Aorta (tissue), 5 donors: ENCODE measurements around the gene LRRC27. TPM values are rescaled to one million over a fixed set of nuclear protein-coding genes. Genes with fewer than 3 reads are reported as not detected.

Experiments used
- ATAC-seq: fragments of 200-7000 bp; cut with Tn5 transposase; one replicate; pipeline ENCODE4 v1.9.1; 2022; ENCODE audit warnings: moderate library complexity; ENCODE audit not compliant: low FRiP score
- DNase-seq, 2 donors: peaks; one replicate each; pipeline ENCODE4 v3.0.0-alpha.2; 2020
- H3K27ac ChIP-seq, 2 donors: one replicate each; pipeline ENCODE4 v1.5.1; 2013; ENCODE audit warnings: low read length in 2 of 2, mild to moderate bottlenecking in 2 of 2, moderate library complexity in 2 of 2, control low read depth in 1 of 2, inconsistent platforms in 1 of 2, low read depth in 1 of 2
- H3K27me3 ChIP-seq, 2 donors: one replicate each; pipeline ENCODE4 v1.6.1; 2013; ENCODE audit warnings: control low read depth in 1 of 2, low read length in 1 of 2, mild to moderate bottlenecking in 1 of 2, moderate library complexity in 1 of 2; ENCODE audit not compliant: insufficient read depth in 2 of 2, control insufficient read depth in 1 of 2
- H3K36me3 ChIP-seq, 2 donors: one replicate each; pipeline ENCODE4 v1.6.1; 2013; ENCODE audit warnings: control low read depth in 1 of 2, low read length in 1 of 2, mild to moderate bottlenecking in 1 of 2; ENCODE audit not compliant: insufficient read depth in 2 of 2, control insufficient read depth in 1 of 2
- H3K4me1 ChIP-seq, 2 donors: one replicate each; pipeline ENCODE4 v1.6.1; 2013; ENCODE audit warnings: low read length in 2 of 2, control low read depth in 1 of 2, mild to moderate bottlenecking in 1 of 2, moderate library complexity in 1 of 2; ENCODE audit not compliant: insufficient read depth in 2 of 2, control insufficient read depth in 1 of 2
- H3K4me3 ChIP-seq, 2 donors: one replicate each; pipeline ENCODE4 v1.5.1; 2013; ENCODE audit warnings: low read length in 2 of 2, control low read depth in 1 of 2, mild to moderate bottlenecking in 1 of 2
- H3K9me3 ChIP-seq: one replicate; pipeline ENCODE4 v1.6.1; 2013; ENCODE audit warnings: mild to moderate bottlenecking, low read length; ENCODE audit not compliant: control insufficient read depth
- WGBS, 2 donors: extraction: QIAGEN DNeasy Blood & Tissue Kit; methylation state at CpG; one replicate each; pipeline ENCODE4 v1.1.7; 2013; 5-methylcytosine and 5-hydroxymethylcytosine counted together
- intact Hi-C, 2 donors: fragments of 100-400 bp; cut with DNase I; formaldehyde crosslinking; loops; one replicate each; pipeline versions ENCODE4 v1.14.2 to v1.15.0; 2022
- polyA plus RNA-seq, 2 donors: library from polyadenylated mRNA; stranded (reverse); fragments of 200-250 nt; gene quantifications; one replicate each; pipeline ENCODE4 v1.2.3, GENCODE V29; 2013
- total RNA-seq, 2 donors: library from RNA; stranded (reverse); fragmentation: NEBNext Ultra II Directional; extraction: Animal tissue kit (Norgen Biotek cat#: 25700); gene quantifications; one replicate each; pipeline ENCODE4 v1.2.1, GENCODE V29; 2021
- donor health status: healthy with polysubstance abuse.
- donor health status: Bipolar disorder and iron deficiency.
- donor health status: DM: no; HTN: no; CAD: no.
- donor health status: DM: no; HTN: no; CAD: no.
- donor health status: DM: yes; HTN: yes; CAD: no.

Gene LRRC27
- total and polyA plus RNA-seq, 4 donors = 3.1 to 11.7 (median 6.8) TPM

DNA sequence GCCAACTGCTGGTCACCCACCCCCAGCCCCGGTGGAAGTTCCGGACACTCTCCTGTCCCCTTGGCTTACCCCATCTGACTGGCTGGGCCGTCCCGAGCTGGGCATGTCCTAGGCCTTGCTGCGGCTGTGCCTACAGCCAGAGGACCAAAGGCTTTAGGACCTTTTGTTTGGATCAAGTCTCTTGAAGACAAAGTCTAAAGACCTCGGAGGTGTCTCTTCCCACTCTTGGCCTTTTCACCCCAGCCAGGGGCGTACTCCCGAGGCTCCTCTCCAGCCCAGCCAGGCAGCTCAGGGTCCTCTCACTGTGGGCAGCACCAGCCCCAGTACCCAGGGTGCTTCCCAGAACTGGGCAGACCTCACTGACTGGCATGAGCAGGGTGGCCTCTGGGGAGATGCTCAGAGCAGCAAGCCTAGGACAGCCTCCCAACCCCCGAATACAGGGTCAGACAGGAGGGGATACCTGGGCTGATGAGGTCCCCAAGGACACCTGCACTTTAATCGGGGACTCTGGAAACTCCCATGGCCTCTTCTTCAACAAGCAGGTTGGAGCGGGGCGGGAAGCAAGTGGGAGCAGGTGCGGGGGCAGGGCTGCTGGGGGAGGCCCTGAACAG lies 62.3 kb downstream of the LRRC27 start:
- intact Hi-C loops = loop anchor here (2.0 to 10.0 kb wide), 3 partner anchors 24 to 240 kb away; no protein-coding TSS in a partner anchor
- H3K4me3 ChIP-seq = no peak overlapping the region
- no peak overlapping the region for H3K27ac ChIP-seq
- DNase-seq (peak in 1 of 2 donors; percentile 43), ATAC-seq (no peak)
- H3K27me3 ChIP-seq = no peaks in the 10 kb centered on the region
- no peaks in the 10 kb centered on the region for H3K36me3 ChIP-seq
- no peaks in the 10 kb centered on the region for H3K9me3 ChIP-seq
- no peaks in the 10 kb centered on the region for H3K4me1 ChIP-seq
- 76 to 84% methylated on average over 13 of the region's 13 CpGs for WGBS, 2 donors

DNA sequence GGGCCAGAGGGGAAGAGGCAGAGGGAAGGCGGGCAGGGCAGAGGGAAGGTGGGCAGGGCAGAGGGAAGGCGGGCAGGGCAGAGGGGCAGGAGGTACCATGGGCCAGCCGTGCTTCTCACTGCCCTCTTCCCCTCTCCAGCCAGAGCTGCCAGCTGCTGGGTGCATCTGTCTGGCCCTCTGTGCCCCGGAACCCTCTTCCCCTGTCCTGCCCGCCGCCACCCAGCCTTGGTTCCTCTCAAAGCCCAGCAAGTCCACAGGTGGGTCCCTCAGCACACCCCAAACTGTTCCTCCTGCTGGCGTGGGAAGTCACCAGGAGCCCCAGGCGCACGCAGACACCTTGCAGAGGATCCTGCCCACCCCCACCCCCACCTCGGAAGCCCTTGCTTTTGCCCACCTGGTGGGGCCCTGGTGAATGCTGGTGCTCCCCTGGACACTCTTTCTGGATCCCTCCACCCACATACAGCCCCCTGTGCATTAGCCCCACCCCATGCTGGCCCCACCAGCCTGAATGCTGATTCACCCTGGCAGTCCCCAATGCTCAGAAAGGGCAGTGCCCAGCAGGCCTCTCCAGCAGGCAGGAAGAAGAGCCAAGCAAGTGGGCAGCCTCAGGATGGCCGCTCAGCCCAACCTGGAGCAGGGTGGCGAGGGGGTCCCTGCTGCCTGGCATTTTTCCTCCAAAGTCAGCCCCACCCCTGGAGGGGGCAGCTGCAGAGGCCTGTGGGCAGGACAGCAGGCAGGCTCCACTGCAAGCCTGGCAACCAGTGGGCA lies 63.1 kb downstream of the LRRC27 start:
- intact Hi-C loops = loop anchor here (2.0 to 10.0 kb wide), 3 partner anchors 24 to 240 kb away; no protein-coding TSS in a partner anchor
- Histone ChIP-seq H3K36me3 (no peaks in the 10 kb centered on the region), H3K27ac (peak overlapping the region in 1 of 2 donors; percentile 22), H3K4me1 (no peaks in the 10 kb centered on the region), H3K9me3 (no peaks in the 10 kb centered on the region), H3K4me3 (no peak overlapping the region), H3K27me3 (no peaks in the 10 kb centered on the region)
- 84 to 87% methylated on average over 10 to 12 of the region's 12 CpGs for WGBS, 2 donors
- DNase-seq (peak in 1 of 2 donors; percentile 52), ATAC-seq (no peak)

DNA sequence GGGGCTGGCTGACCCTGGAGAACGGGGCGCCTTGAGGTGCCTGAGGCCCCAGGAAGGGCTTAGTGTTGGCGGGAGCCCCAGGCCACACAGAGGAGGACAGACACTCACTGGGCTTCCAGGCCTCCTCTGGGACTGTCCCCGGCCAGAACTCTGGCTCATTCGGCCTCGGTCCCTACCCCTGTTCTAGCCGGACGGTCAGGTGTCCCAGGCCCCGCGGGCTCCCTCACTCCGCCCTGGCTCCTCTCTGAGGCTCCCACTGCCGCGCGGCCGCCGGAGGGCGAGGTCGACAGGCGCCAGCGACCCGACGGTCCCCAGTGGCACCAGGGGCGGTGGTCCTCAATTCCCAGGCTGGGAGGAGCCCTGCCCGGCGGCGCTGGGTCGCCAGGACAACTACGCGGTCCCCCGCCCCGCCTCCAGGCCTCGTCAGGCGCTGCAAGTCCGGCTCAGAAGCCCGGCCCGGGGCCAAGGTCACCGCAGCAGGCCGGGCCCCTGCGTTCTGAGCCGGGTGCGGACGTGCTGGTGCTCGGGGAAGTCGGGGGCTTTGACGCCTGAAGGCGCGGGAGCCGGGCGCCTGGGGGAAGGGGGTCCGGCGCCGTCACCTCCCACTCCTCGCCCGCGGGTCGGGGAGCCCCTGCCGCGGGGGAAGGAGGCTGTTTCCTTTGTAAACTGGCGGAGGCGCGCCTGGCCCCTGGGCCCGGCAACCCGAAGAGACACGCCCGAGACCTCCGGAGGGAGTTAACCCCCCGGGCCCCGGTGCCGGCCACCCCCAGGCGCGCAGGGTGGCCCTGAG lies 63.9 kb downstream of the LRRC27 start:
- Histone ChIP-seq H3K4me1 (no peaks in the 10 kb centered on the region), H3K4me3 (peak overlapping the region; percentile 59 to 76), H3K27ac (peak overlapping the region in 1 of 2 donors; percentile 28), H3K27me3 (no peaks in the 10 kb centered on the region), H3K36me3 (no peaks in the 10 kb centered on the region), H3K9me3 (no peaks in the 10 kb centered on the region)
- WGBS, 2 donors = 35 to 36% methylated on average over 66 to 71 of the region's 71 CpGs
- DNase-seq = peak; percentile 84 to 91
- intact Hi-C loops = loop anchor here (2.0 to 10.0 kb wide), 3 partner anchors 23 to 239 kb away; no protein-coding TSS in a partner anchor
- peak; percentile 63 for ATAC-seq

DNA sequence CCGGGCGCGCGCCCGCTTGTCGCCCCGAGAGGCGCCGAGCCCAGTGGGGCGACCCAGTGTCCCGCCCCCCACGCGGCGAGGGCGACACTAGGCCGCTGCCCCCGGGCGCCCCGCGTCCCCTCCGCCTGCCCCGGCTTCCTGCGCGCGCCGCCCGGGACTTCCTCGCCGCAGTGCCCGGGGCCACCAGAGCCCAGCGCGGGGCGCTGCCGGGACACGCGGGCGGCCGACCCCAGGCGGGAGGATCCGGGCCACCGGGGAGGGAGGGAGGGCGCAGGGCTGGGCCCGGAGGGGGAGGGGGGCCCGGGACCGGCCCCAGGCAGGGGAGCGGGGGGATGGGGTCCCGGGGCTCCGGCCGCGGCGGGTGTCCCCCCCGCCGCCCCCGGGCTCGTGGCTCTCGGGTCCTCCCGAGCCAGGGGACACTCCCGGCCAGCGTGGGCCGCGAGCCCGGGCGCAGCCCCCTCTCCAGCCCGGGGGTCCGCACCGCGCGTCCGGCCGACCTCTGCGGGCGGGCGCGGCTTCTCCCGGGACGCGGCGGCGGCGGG lies 64.6 kb downstream of the LRRC27 start:
- peak; percentile 75 to 90 for DNase-seq
- intact Hi-C loops = loop anchor here (10.0 kb wide), 1 partner anchor 238 kb away; no protein-coding TSS in a partner anchor
- 1 to 2% methylated on average over 22 to 80 of the region's 80 CpGs for WGBS, 2 donors

DNA sequence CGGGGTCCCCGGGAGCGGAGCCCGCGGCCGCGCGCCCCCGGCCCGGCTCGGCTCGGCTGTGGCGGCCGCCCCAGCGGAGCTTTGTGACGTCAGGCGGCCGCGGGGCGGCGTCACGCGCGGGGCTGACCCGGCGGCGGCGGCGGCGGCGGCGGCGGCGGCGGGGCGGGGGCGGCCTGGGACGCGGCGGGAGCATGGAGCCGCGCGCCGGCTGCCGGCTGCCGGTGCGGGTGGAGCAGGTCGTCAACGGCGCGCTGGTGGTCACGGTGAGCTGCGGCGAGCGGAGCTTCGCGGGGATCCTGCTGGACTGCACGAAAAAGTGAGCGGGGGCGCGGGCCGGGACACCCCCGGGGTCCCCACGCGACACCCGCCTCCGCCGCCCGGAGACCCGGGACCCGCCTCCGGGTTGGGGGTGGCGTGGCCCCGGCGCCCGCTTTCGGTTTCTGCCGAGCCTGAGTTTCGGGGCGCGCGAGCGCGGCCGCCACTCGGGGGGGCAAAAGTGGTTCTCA lies 65.1 kb downstream of the LRRC27 start, which contains the start of gene PWWP2B:
TSS of gene PWWP2B (plus strand) at position 165 of the 506 bp plus-strand sequence. CDS start at position 192, 27 bp downstream.
- Histone ChIP-seq H3K9me3 (no peaks in the 10 kb centered on the region), H3K27me3 (no peaks in the 10 kb centered on the region), H3K4me1 (no peaks in the 10 kb centered on the region), H3K36me3 (no peaks in the 10 kb centered on the region), H3K4me3 (peak within 1 kb of the TSS; percentile 59 to 76), H3K27ac (peak within 1 kb of the TSS in 1 of 2 donors; percentile 28)
- no peak for ATAC-seq
- DNase-seq = peak; percentile 76 to 88
- intact Hi-C loops = loop anchor here (10.0 kb wide), 1 partner anchor 238 kb away; no protein-coding TSS in a partner anchor
- WGBS, 2 donors = 1% methylated on average over 32 to 86 of the region's 86 CpGs

More for the DNA sequence above, 64.6 kb downstream of the LRRC27 start:
- Histone ChIP-seq H3K27ac (peak overlapping the region in 1 of 2 donors; percentile 28), H3K27me3 (no peaks in the 10 kb centered on the region), H3K4me3 (peak overlapping the region; percentile 59 to 76), H3K36me3 (no peaks in the 10 kb centered on the region), H3K9me3 (no peaks in the 10 kb centered on the region), H3K4me1 (no peaks in the 10 kb centered on the region)
- ATAC-seq = peak; percentile 34

DNA sequence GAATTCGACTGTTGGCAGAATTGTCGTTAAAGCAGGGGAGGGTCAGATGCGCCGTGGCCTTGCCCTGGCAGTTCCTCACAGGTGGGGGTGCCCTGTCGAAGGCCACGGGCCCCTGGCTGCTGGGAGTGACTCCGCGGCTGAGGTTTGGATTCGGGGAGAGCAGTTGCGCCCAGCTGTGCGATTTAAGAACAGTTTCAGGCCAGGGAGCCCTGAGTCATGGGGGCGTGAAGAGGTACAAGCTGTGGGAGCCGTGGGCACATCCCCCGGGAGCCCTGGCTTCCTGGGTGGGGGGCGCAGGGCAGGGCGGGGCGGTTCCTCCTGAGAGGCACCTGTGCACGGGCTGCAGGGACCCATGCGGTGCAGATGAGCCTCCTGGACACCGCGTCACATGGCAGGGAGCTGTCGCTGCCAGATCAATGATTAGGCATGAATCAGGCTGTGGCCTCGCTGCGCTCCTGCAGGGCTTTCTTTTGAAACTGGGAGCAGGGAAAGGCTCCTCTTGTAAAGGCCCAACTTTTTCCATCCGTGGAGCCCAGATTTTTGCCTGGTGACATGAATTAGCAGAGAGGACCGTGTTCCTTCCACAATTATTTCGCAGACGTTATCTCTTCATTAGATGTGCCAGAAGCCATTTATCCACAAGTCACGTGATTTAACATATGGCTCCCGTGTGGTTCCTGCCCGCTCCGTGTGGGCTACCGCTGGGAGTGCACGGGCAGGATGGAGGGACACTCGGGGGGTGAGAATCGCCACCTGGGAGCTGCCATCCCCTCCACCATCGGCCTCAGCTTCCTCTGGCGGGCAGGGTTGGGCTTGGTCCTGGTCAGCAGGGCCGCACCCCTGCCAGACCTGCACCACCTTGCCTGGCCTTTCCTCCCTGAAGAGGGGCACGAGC lies 65.9 kb downstream of the LRRC27 start:
- DNase-seq (peak in 1 of 2 donors; percentile 70), ATAC-seq (no peak)
- no peak overlapping the region for H3K27ac ChIP-seq
- no peaks in the 10 kb centered on the region for H3K27me3 ChIP-seq
- no peaks in the 10 kb centered on the region for H3K9me3 ChIP-seq
- 39% methylated on average over 37 to 40 of the region's 40 CpGs for WGBS, 2 donors
- no peaks in the 10 kb centered on the region for H3K36me3 ChIP-seq
- H3K4me1 ChIP-seq = no peaks in the 10 kb centered on the region
- H3K4me3 ChIP-seq = peak overlapping the region; percentile 59 to 76
- intact Hi-C loops = loop anchor here (10.0 kb wide), 1 partner anchor 237 kb away; no protein-coding TSS in a partner anchor

DNA sequence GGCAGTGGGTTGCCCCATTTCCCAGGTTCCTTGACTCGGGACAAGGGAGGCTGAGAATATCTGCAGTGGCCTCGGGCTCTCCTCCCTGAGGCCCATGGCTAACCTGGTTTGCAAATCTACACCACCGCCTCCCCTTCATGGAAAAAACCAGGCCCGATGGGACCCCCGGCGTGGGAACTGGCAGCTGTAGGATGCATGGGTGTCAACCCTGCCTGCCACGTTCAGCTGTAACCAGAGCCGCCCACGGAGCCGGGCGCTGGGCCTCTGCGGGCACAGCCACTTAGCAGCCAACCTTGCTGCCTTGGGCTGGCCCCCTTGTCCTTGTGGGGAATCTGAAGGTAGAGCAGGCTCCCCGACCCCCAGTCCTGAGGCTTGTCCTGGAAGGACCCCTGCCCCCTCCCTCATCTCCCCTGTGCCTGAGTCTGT lies 66.6 kb downstream of the LRRC27 start:
- Histone ChIP-seq H3K36me3 (no peaks in the 10 kb centered on the region), H3K27me3 (no peaks in the 10 kb centered on the region), H3K4me1 (no peaks in the 10 kb centered on the region), H3K27ac (no peak overlapping the region), H3K4me3 (no peak overlapping the region), H3K9me3 (no peaks in the 10 kb centered on the region)
- ATAC-seq (no peak), DNase-seq (peak in 1 of 2 donors; percentile 49)
- 86 to 92% methylated on average over 13 of the region's 13 CpGs for WGBS, 2 donors
- intact Hi-C loops = loop anchor here (10.0 kb wide), 1 partner anchor 236 kb away; no protein-coding TSS in a partner anchor
